ENCODE data around the gene GAS6. TPM values are rescaled to one million over a fixed set of nuclear protein-coding genes. Genes with fewer than 3 reads are reported as not detected.
A peak's percentile ranks its signal among the peaks of the same experiment; 100 is the strongest.

Gene GAS6
- total RNA-seq, 6 experiments from 2014 or later: 669 to 813 (median 715) TPM

GRCh38 chr13:113905942-113906341, 42.1 kb upstream of the GAS6 start:
- no peak overlapping the region for H3K4me3 Mint-ChIP-seq
- H3K4me1 Mint-ChIP-seq (ENCODE audit: low read depth): peaks cover 78% of the 10 kb centered on the region
- peaks cover 1% of the 10 kb centered on the region; the same call in 1 of the 2 replicates for H3K27me3 Mint-ChIP-seq (ENCODE audit: insufficient read depth)
- TF ChIP-seq, protein P1, sequence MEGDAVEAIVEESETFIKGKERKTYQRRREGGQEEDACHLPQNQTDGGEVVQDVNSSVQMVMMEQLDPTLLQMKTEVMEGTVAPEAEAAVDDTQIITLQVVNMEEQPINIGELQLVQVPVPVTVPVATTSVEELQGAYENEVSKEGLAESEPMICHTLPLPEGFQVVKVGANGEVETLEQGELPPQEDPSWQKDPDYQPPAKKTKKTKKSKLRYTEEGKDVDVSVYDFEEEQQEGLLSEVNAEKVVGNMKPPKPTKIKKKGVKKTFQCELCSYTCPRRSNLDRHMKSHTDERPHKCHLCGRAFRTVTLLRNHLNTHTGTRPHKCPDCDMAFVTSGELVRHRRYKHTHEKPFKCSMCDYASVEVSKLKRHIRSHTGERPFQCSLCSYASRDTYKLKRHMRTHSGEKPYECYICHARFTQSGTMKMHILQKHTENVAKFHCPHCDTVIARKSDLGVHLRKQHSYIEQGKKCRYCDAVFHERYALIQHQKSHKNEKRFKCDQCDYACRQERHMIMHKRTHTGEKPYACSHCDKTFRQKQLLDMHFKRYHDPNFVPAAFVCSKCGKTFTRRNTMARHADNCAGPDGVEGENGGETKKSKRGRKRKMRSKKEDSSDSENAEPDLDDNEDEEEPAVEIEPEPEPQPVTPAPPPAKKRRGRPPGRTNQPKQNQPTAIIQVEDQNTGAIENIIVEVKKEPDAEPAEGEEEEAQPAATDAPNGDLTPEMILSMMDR (IDR thresholded peaks at IDR 0.05): no peak
- peaks cover 9% of the 10 kb centered on the region; the same call in 1 of the 2 replicates for H3K36me3 Mint-ChIP-seq (ENCODE audit: low read depth)
- H3K9me3 Mint-ChIP-seq: no peaks in the 10 kb centered on the region
- DNase-seq: no peak
- H3K27ac Mint-ChIP-seq: no peak overlapping the region; the same call in 1 of the 2 replicates

DNA sequence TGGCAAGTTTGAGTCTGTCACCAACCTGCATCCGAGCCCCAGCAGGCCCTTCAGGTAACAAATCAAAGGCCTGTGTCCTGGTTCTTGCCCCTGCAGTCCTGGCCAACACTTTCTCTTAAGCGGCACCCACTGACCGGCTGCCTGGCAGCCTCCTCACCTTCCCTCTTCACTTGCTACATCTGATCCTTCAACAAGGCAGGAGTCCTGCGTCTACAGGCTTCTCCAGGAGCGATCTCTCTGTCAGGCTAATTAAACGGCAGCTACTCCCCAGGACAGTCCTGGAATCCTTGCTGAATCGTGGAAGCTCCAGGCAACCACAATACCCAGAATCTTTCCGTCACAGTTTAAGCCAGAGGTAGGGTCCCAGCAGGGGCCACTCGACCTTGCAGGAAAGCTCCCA, 41.1 kb upstream of the GAS6 start:
- H3K27me3 Mint-ChIP-seq (ENCODE audit: insufficient read depth): peaks cover 1% of the 10 kb centered on the region; the same call in 1 of the 2 replicates
- H3K9me3 Mint-ChIP-seq: no peaks in the 10 kb centered on the region
- peaks cover 74% of the 10 kb centered on the region for H3K4me1 Mint-ChIP-seq (ENCODE audit: low read depth)
- DNase-seq: no peak
- H3K4me3 Mint-ChIP-seq: no peak overlapping the region
- 0 out of 2 replicates have a peak, but pooled peaks cover 5% of the 10 kb centered on the region for H3K36me3 Mint-ChIP-seq (ENCODE audit: low read depth)
- TF ChIP-seq, protein P1 (IDR thresholded peaks at IDR 0.05): no peak
- peak overlapping the region; percentile 7; the same call in 1 of the 2 replicates for H3K27ac Mint-ChIP-seq

GRCh38 chr13:113904411-113904810, 40.5 kb upstream of the GAS6 start:
- Mint-ChIP-seq H3K27ac (peak overlapping the region; percentile 77), H3K4me1 (ENCODE audit: low read depth) (peaks cover 68% of the 10 kb centered on the region), H3K4me3 (no peak overlapping the region), H3K27me3 (ENCODE audit: insufficient read depth) (peaks cover 1% of the 10 kb centered on the region; the same call in 1 of the 2 replicates), H3K36me3 (ENCODE audit: low read depth) (0 out of 2 replicates have a peak, but pooled peaks cover 5% of the 10 kb centered on the region), H3K9me3 (no peaks in the 10 kb centered on the region)
- TF ChIP-seq, protein P1 (IDR thresholded peaks at IDR 0.05): peak; percentile 63; the same call in 1 of the 2 replicates
- DNase-seq: no peak

- H3K27ac Mint-ChIP-seq: peak overlapping the region; percentile 77
- H3K9me3 Mint-ChIP-seq: no peaks in the 10 kb centered on the region
- DNase-seq: no peak
- peaks cover 1% of the 10 kb centered on the region; the same call in 1 of the 2 replicates for H3K27me3 Mint-ChIP-seq (ENCODE audit: insufficient read depth)
- H3K4me3 Mint-ChIP-seq: no peak overlapping the region
- H3K36me3 Mint-ChIP-seq (ENCODE audit: low read depth): 0 out of 2 replicates have a peak, but pooled peaks cover 5% of the 10 kb centered on the region
- TF ChIP-seq, protein P1 (IDR thresholded peaks at IDR 0.05): no peak
- H3K4me1 Mint-ChIP-seq (ENCODE audit: low read depth): peaks cover 63% of the 10 kb centered on the region
These were observed 40.0 kb upstream of the GAS6 start for GRCh38 chr13:113903912-113904311.

DNA sequence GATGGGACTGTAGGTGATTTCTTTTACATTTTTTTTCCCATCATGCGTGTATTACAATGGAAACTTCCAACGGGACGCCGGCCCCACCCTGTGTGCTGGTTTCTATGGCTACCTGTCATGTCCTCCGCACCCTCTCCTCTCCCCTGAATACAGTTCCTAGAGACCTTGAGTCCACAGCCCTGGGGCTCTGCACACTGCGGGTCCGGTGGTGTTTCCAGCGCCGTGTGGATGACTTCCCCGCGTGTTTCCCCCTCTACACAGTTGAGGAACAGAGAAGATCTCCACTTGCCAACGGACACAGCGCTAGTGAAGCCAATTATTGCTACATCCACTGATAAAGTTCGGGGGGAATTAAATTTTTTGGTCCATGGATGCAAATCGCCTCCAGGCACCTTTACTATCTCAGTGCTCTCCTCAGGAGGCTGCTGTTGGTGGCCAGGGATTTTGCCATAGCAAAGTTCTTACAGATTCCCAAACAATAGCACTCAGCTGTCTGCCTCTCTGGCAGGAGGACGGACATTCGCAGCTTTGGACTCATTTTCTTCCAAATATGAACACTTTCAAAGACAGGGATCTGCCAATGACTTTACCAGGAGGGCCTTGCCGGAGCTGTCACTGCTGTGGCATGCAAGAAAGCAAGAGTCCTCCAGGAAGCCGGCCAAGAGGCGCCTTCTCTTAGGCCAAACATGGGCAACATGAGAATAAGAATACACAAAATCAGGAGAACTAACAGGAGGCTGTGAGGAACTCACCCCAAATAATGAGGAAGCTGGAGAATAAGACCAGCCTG, 39.3 kb upstream of the GAS6 start:
- DNase-seq: peak; percentile 60
- H3K36me3 Mint-ChIP-seq (ENCODE audit: low read depth): 0 out of 2 replicates have a peak, but pooled peaks cover 5% of the 10 kb centered on the region
- TF ChIP-seq, protein P1 (IDR thresholded peaks at IDR 0.05): no peak
- peaks cover 1% of the 10 kb centered on the region; the same call in 1 of the 2 replicates for H3K27me3 Mint-ChIP-seq (ENCODE audit: insufficient read depth)
- peaks cover 59% of the 10 kb centered on the region for H3K4me1 Mint-ChIP-seq (ENCODE audit: low read depth)
- H3K27ac Mint-ChIP-seq: peak overlapping the region; percentile 77
- H3K4me3 Mint-ChIP-seq: no peak overlapping the region
- H3K9me3 Mint-ChIP-seq: no peaks in the 10 kb centered on the region
